H9 (cell line): ENCODE data around the gene ATP11C. TPM values are rescaled to one million over a fixed set of nuclear protein-coding genes. Genes with fewer than 3 reads are reported as not detected.

Experiments used
- DNase-seq: peaks from one replicate; pipeline ENCODE4 v3.0.0-alpha.2; 2017
- H2AFZ ChIP-seq: one replicate; pipeline ENCODE4 v1.6.1; 2013; ENCODE audit warnings: mild to moderate bottlenecking, low read length, control low read depth, moderate library complexity
- H2AK5ac ChIP-seq: 2 replicates; pipeline ENCODE4 v1.6.1; 2013; ENCODE audit warnings: low read length, control low read depth, mixed read lengths; ENCODE audit not compliant: insufficient read length
- H2BK120ac ChIP-seq: one replicate; pipeline ENCODE4 v1.6.1; 2013; ENCODE audit warnings: low read depth, mild to moderate bottlenecking, low read length, control low read depth, inconsistent platforms; ENCODE audit not compliant: poor library complexity, severe bottlenecking
- H2BK12ac ChIP-seq: 2 replicates; pipeline ENCODE4 v1.6.1; 2013; ENCODE audit warnings: low read length, control low read depth, mixed read lengths, low read depth; ENCODE audit not compliant: insufficient read length
- H2BK15ac ChIP-seq: 2 replicates; pipeline ENCODE4 v1.6.1; 2013; ENCODE audit warnings: low read depth, low read length, control low read depth
- H2BK20ac ChIP-seq: one replicate; pipeline ENCODE4 v1.6.1; 2013; ENCODE audit warnings: low read depth, mild to moderate bottlenecking, low read length, control low read depth, inconsistent platforms; ENCODE audit not compliant: poor library complexity, severe bottlenecking
- H2BK5ac ChIP-seq: 2 replicates; pipeline ENCODE4 v1.6.1; 2013; ENCODE audit warnings: low read length, control low read depth, mixed read lengths; ENCODE audit not compliant: insufficient read length
- H3K14ac ChIP-seq: 2 replicates; pipeline ENCODE4 v1.6.1; 2013; ENCODE audit warnings: low read length, control low read depth; ENCODE audit not compliant: insufficient read depth
- H3K18ac ChIP-seq: 2 replicates; pipeline ENCODE4 v1.6.1; 2013; ENCODE audit warnings: low read depth, mild to moderate bottlenecking, mixed read lengths, low read length, control low read depth; ENCODE audit not compliant: insufficient read length
- H3K23ac ChIP-seq: 2 replicates; pipeline ENCODE4 v1.6.1; 2013; ENCODE audit warnings: low read length, control low read depth, mixed read lengths, low read depth; ENCODE audit not compliant: insufficient read length
- H3K23me2 ChIP-seq: 2 replicates; pipeline ENCODE4 v1.6.1; 2013; ENCODE audit warnings: low read depth, mild to moderate bottlenecking, mixed read lengths, low read length, control low read depth; ENCODE audit not compliant: insufficient read length, poor library complexity, severe bottlenecking
- H3K27ac ChIP-seq: 2 replicates; pipeline ENCODE4 v1.5.1; 2013; ENCODE audit warnings: low read length, control low read depth, mixed read lengths, low read depth; ENCODE audit not compliant: insufficient read length
- H3K27me3 ChIP-seq: 2 replicates; pipeline ENCODE4 v1.6.1; 2013; ENCODE audit warnings: low read length, control low read depth, inconsistent platforms; ENCODE audit not compliant: insufficient read depth
- H3K4ac ChIP-seq: 2 replicates; pipeline ENCODE4 v1.6.1; 2013; ENCODE audit warnings: low read depth, mild to moderate bottlenecking, control low read depth, inconsistent platforms, low read length, moderate library complexity
- H3K4me1 ChIP-seq: 2 replicates; pipeline ENCODE4 v1.6.1; 2013; ENCODE audit warnings: low read length, control low read depth, inconsistent platforms; ENCODE audit not compliant: insufficient read depth
- H3K4me2 ChIP-seq: 2 replicates; pipeline ENCODE4 v1.6.1; 2013; ENCODE audit warnings: low read length, control low read depth, mixed read lengths; ENCODE audit not compliant: insufficient read length, insufficient read depth
- H3K56ac ChIP-seq: 2 replicates; pipeline ENCODE4 v1.6.1; 2013; ENCODE audit warnings: low read depth, mild to moderate bottlenecking, mixed read lengths, low read length, control low read depth; ENCODE audit not compliant: insufficient read length
- H3K79me1 ChIP-seq: 2 replicates; pipeline ENCODE4 v1.6.1; 2013; ENCODE audit warnings: low read depth, mild to moderate bottlenecking, moderate library complexity, low read length, control low read depth, inconsistent platforms; ENCODE audit not compliant: insufficient read depth, poor library complexity, severe bottlenecking
- H3K79me2 ChIP-seq: 2 replicates; pipeline ENCODE4 v1.6.1; 2013; ENCODE audit warnings: low read length, control low read depth, inconsistent platforms; ENCODE audit not compliant: insufficient read depth
- H3K9ac ChIP-seq: 2 replicates; pipeline ENCODE4 v1.6.1; 2013; ENCODE audit warnings: low read length, control low read depth, mixed read lengths; ENCODE audit not compliant: insufficient read length; ENCODE audit errors: extremely low read depth
- H3K9me3 ChIP-seq: one replicate; pipeline ENCODE4 v1.6.1; 2013; ENCODE audit warnings: low read depth, low read length, inconsistent platforms; ENCODE audit not compliant: control insufficient read depth
- H3T11ph ChIP-seq: one replicate; pipeline ENCODE4 v1.6.1; 2013; ENCODE audit warnings: mild to moderate bottlenecking, low read length, control low read depth, inconsistent platforms
- H4K20me1 ChIP-seq: one replicate; pipeline ENCODE4 v1.6.1; 2013; ENCODE audit not compliant: control insufficient read depth, insufficient read length, insufficient read depth
- H4K5ac ChIP-seq: 2 replicates; pipeline ENCODE4 v1.6.1; 2013; ENCODE audit warnings: low read depth, mild to moderate bottlenecking, mixed read lengths, low read length, control low read depth; ENCODE audit not compliant: insufficient read length
- H4K8ac ChIP-seq: replicated peaks from 2 replicates; pipeline ENCODE4 v1.6.1; 2013; ENCODE audit warnings: low read length, control low read depth, mixed read lengths, low read depth; ENCODE audit not compliant: insufficient read length
- H4K91ac ChIP-seq: 2 replicates; pipeline ENCODE4 v1.6.1; 2013; ENCODE audit warnings: low read depth, mild to moderate bottlenecking, moderate library complexity, mixed read lengths, low read length, control low read depth; ENCODE audit not compliant: insufficient read length
- H3K27ac Mint-ChIP-seq, 3 experiments: 2 replicates in 2 of 3; 3 replicates in 1 of 3; pipeline ENCODE4 v1.8.0; 2020 to 2021; ENCODE audit warnings: mixed read lengths in 3 of 3, mild to moderate bottlenecking in 1 of 3, moderate library complexity in 1 of 3
- H3K27me3 Mint-ChIP-seq: 2 replicates; pipeline ENCODE4 v1.8.0; 2021; ENCODE audit warnings: low read depth, mild to moderate bottlenecking, moderate library complexity, mixed read lengths
- H3K36me3 Mint-ChIP-seq, 3 experiments: 2 replicates in 2 of 3; 3 replicates in 1 of 3; pipeline ENCODE4 v1.8.0; 2020 to 2021; ENCODE audit warnings: low read depth in 3 of 3, mixed read lengths in 3 of 3; ENCODE audit not compliant: insufficient read depth in 1 of 3
- H3K4me1 Mint-ChIP-seq, 2 experiments: 2 replicates each; pipeline ENCODE4 v1.8.0; 2020; ENCODE audit warnings: mixed read lengths in 2 of 2
- H3K4me3 Mint-ChIP-seq, 2 experiments: 2 replicates in 1 of 2; 3 replicates in 1 of 2; pipeline ENCODE4 v1.8.0; 2020 to 2021; ENCODE audit warnings: mild to moderate bottlenecking in 2 of 2, mixed read lengths in 2 of 2, moderate library complexity in 1 of 2
- H3K9me3 Mint-ChIP-seq, 2 experiments: 2 replicates in 1 of 2; 3 replicates in 1 of 2; pipeline ENCODE4 v1.8.0; 2020; ENCODE audit warnings: mild to moderate bottlenecking in 2 of 2, mixed read lengths in 2 of 2, moderate library complexity in 1 of 2
- WGBS: extraction: QIAGEN DNeasy Blood & Tissue Kit; methylation state at CpG from one replicate; pipeline ENCODE4 v1.1.7; 2013; ENCODE audit warnings: missing lambda C conversion rate, low lambda C conversion rate, mixed read lengths; ENCODE audit not compliant: insufficient read length; ENCODE audit errors: extremely low coverage; 5-methylcytosine and 5-hydroxymethylcytosine counted together
- total RNA-seq: library from RNA; stranded (reverse); gene quantifications from 2 replicates; pipeline ENCODE4 v1.2.1, GENCODE V29; 2021
- TF ChIP-seq, protein P1 (sequence below): fragments of 200-600 bp; sonication (generic); conservative IDR thresholded peaks from 3 replicates; pipeline ENCODE4 v1.8.0; 2021; ENCODE audit warnings: antibody characterized with exemption, mild to moderate bottlenecking

Gene ATP11C
- total RNA-seq, 1 experiment from 2014 or later: 28.4 TPM

DNA sequence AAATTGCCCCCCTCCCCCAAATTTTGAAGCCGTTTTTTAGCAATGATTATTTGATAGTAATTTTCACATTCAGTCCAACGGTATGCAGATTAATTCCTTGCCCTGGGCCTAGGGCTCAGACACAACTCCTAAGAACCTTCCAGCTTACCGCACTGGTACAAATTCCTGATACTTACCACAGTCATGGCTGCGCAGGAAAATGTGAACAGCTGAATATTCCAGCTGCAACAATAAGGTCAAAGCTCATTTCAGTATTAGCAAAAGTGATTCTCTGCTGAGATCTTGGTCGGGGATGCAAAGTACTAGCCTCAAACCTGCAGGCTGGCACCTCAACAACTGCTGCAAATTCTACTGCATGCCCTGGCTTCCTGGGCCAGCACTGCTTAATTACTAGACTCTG, 3.0 kb downstream of the ATP11C start:
- H3K9me3 ChIP-seq: no peaks in the 10 kb centered on the region
- H3K27ac ChIP-seq: no peak overlapping the region
- no peak overlapping the region for H3K18ac ChIP-seq
- H3K23ac ChIP-seq: no peak overlapping the region
- Mint-ChIP-seq H3K4me1 (peaks cover 22 to 29% of the 10 kb centered on the region in 2 experiments), H3K9me3 (peaks cover 0 to 35% of the 10 kb centered on the region in 2 experiments; a peak in 3 of 5 replicates), H3K4me3 (peak overlapping the region in 1 of 2 experiments; percentile 88; a peak in 2 of 5 replicates), H3K27ac (no peak overlapping the region), H3K36me3 (peaks cover 0 to 7% (median 0%) of the 10 kb centered on the region in 3 experiments; a peak in 2 of 7 replicates), H3K27me3 (no peaks in the 10 kb centered on the region)
- H2BK5ac ChIP-seq: no peak overlapping the region
- H4K8ac ChIP-seq: no peak overlapping the region
- no peak overlapping the region for H3K14ac ChIP-seq
- peak overlapping the region; percentile 93 for H3K4me2 ChIP-seq
- H2BK20ac ChIP-seq: no peak overlapping the region
- H4K20me1 ChIP-seq: no peaks in the 10 kb centered on the region
- WGBS: no CpG with 5 or more reads among the region's 5 CpGs
- H2AK5ac ChIP-seq: no peak overlapping the region
- H3K9ac ChIP-seq: no peak overlapping the region
- no peak overlapping the region for H2BK12ac ChIP-seq
- peaks cover 7% of the 10 kb centered on the region for H3K23me2 ChIP-seq
- no peak overlapping the region for H4K91ac ChIP-seq
- no peak overlapping the region for H4K5ac ChIP-seq
- H3K79me1 ChIP-seq: no peaks in the 10 kb centered on the region
- no peak overlapping the region for H2BK15ac ChIP-seq
- no peak overlapping the region for H3K4ac ChIP-seq
- H3K4me1 ChIP-seq: peaks cover 3% of the 10 kb centered on the region; the same call in 1 of the 2 replicates
- H3K79me2 ChIP-seq: peaks cover 18% of the 10 kb centered on the region; the same call in 1 of the 2 replicates
- no peak for DNase-seq
- H2BK120ac ChIP-seq: no peak overlapping the region
- H3K56ac ChIP-seq: no peak overlapping the region
- no peak overlapping the region for H3T11ph ChIP-seq
- H3K27me3 ChIP-seq: no peaks in the 10 kb centered on the region
- H2AFZ ChIP-seq: no peak overlapping the region
- TF ChIP-seq, protein P1, sequence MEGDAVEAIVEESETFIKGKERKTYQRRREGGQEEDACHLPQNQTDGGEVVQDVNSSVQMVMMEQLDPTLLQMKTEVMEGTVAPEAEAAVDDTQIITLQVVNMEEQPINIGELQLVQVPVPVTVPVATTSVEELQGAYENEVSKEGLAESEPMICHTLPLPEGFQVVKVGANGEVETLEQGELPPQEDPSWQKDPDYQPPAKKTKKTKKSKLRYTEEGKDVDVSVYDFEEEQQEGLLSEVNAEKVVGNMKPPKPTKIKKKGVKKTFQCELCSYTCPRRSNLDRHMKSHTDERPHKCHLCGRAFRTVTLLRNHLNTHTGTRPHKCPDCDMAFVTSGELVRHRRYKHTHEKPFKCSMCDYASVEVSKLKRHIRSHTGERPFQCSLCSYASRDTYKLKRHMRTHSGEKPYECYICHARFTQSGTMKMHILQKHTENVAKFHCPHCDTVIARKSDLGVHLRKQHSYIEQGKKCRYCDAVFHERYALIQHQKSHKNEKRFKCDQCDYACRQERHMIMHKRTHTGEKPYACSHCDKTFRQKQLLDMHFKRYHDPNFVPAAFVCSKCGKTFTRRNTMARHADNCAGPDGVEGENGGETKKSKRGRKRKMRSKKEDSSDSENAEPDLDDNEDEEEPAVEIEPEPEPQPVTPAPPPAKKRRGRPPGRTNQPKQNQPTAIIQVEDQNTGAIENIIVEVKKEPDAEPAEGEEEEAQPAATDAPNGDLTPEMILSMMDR: no peak
